Measurements from ENCODE around the gene YEATS2.
"Not testable (repeated sequence)": the region's sequence is repeated elsewhere in the genome, so short reads cannot be mapped to it uniquely, and the experiment has no call there.

YEATS2 gene

DNA sequence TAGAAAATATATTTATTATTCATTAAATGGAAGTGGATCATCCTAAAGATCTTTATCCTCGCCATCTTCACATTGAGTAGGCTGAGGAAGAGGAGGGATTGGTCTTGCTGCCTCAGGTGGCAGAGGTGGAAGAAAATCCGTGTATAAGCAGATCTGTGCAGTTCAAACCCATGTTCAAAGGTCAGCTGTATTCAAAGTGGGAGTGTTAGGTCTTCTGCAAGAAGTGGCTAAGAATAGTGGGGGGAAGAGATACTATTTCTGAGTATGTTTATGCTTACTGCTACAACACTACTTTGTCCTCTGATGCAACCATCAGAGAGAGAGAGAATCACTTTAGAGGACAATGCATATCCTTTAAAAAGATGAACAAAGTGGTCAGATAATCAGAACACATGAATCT is 39.5 kb downstream of the YEATS2 start:
- no peak for TF ChIP-seq ZFX (IDR thresholded peaks at IDR 0.05; ENCODE audit: borderline replicate concordance)
- TF ChIP-seq, protein P1, sequence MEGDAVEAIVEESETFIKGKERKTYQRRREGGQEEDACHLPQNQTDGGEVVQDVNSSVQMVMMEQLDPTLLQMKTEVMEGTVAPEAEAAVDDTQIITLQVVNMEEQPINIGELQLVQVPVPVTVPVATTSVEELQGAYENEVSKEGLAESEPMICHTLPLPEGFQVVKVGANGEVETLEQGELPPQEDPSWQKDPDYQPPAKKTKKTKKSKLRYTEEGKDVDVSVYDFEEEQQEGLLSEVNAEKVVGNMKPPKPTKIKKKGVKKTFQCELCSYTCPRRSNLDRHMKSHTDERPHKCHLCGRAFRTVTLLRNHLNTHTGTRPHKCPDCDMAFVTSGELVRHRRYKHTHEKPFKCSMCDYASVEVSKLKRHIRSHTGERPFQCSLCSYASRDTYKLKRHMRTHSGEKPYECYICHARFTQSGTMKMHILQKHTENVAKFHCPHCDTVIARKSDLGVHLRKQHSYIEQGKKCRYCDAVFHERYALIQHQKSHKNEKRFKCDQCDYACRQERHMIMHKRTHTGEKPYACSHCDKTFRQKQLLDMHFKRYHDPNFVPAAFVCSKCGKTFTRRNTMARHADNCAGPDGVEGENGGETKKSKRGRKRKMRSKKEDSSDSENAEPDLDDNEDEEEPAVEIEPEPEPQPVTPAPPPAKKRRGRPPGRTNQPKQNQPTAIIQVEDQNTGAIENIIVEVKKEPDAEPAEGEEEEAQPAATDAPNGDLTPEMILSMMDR (IDR thresholded peaks at IDR 0.05): no peak
- H3K27ac ChIP-seq: no peak overlapping the region; the same call in 1 of the 2 replicates

DNA sequence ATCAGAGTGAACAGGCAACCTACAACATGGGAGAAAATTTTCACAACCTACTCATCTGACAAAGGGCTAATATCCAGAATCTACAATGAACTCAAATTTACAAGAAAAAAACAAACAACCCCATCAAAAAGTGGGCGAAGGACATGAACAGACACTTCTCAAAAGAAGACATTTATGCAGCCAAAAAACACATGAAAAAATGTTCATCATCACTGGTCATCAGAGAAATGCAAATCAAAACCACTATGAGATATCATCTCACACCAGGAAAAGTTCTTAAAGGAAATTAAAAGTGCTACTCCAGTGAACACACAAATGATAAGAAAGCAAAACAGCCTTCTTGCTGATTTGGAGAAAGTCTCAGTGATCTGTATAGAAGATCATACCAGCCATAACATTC is 42.6 kb downstream of the YEATS2 start:
- H3K27ac ChIP-seq: not testable (repeated sequence)

DNA sequence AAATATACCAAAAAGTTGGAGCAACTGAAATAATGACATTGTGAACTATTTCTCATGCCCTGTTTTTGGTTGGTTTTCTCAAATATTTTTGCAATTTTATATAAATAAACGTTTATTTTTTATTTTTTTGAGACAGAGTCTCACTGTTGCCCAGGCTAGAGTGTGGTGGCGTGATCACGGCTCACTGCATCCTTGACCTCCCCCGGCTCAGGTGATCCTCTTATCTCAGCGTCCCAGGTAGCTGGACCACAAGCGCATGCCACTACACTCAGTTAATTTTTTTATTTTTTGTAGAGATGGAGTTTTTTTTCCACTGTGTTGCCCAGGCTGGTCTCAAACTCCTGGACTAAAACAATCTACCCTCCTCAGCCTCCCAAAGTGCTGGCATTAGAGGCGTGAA is 45.6 kb downstream of the YEATS2 start:
- no peak for TF ChIP-seq ZFX (IDR thresholded peaks at IDR 0.05; ENCODE audit: borderline replicate concordance)
- TF ChIP-seq, protein P1 (IDR thresholded peaks at IDR 0.05): no peak
- H3K27ac ChIP-seq: no peak overlapping the region

DNA sequence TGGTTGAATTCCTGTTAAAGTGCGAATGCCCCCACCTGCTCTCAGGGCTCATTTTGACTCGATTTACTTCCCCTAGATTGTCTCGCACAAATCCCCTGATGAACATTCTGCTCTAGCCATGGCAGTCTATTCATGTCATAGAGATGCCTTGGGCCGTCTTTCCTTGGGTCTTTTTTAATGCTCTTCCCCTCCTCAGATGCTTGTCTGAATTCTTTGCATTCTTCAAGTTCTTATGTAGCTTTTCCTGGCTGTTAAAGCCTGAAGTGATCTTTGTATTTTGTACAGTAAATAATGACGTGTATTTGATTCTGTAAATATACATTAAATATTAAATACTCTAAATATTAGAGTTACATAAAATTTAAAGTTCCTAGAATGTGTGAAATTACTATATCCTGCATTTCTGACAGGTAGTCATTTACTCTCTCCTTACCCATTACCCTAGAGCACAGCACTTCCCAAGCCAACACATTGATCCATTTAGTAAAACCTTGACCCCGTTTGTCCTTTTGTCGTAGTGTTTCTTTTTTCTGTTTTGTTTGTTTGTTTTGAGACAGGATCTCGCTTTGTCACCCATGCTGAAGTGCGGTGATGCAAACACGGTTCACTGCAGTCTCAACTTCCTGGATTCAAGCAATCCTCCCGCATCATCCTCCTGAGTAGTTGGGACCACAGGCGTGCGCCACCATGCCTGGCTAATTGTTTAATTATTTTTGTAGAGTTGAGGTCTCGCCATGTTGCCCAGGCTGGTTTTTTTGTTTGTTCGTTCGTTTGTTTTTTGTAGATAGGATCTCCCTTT is 47.9 kb downstream of the YEATS2 start:
- no peak for TF ChIP-seq ZFX (IDR thresholded peaks at IDR 0.05; ENCODE audit: borderline replicate concordance)
- TF ChIP-seq, protein P1 (IDR thresholded peaks at IDR 0.05): no peak
- no peak overlapping the region for H3K27ac ChIP-seq

DNA sequence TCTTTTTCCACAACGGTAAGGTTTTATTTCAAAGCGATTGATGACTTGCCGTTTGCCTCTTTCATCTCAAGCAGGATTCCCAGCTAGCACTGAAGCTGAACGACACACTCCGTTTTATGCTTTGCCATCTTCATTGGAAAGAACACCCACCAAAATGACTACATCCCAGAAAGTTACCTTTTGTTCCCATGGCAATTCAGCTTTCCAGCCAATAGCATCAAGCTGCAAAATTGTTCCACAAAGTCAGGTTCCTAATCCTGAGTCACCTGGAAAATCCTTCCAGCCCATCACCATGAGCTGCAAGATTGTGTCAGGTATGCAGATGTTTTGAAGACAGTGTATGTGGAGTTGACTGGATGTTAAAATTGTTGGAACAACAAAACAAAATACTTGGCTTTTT is 56.5 kb downstream of the YEATS2 start:
- TF ChIP-seq, protein P1 (IDR thresholded peaks at IDR 0.05): no peak
- no peak for TF ChIP-seq ZFX (IDR thresholded peaks at IDR 0.05; ENCODE audit: borderline replicate concordance)
- H3K27ac ChIP-seq: no peak overlapping the region

- TF ChIP-seq, protein P1 (IDR thresholded peaks at IDR 0.05): no peak
- no peak for TF ChIP-seq ZFX (IDR thresholded peaks at IDR 0.05; ENCODE audit: borderline replicate concordance)
- H3K27ac ChIP-seq: no peak overlapping the region
Measured at GRCh38 chr3:183762304-183762703, 64.7 kb downstream of the YEATS2 start.

DNA sequence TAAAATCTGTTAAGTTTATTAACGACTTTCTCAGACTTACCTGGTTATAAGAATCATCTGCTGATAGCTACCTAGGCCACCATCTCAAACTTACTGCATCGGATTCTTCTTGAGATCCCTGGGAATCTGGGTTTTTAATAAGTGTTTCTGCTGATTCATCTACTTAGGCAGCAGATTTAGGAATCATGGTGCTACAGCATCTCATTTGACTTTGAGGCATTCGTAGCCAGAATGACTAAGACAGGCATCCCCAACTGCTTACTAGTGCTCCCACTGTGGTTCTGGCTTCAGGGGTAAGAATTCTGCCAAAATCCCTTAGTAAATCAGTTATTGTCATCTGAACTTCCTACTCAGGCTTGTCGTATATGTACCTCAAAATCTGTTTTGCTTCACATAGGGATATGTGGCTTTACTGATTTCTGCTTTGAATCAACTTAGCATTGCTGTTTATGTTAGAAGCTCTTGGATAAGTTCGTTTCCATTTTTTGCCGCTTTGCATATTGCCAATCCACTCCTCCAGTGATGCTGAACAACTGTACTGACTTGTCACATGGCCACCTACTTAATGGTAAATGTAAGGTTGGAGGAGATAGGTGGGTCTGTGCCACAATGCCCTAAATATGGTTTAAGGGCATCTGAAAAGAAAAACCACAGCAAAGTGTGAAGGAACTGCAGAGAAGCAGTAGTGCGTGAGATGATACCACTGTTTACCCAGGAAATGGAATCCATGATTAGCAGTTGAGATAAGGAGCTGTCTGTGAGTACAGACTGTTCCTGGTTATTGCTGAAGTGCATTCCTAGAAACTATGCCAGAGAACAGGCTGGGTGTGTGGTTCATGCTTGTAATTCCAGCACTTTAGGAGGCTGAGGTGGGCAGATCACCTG is 67.5 kb downstream of the YEATS2 start:
- H3K27ac ChIP-seq: peak overlapping the region; percentile 57
- no peak for TF ChIP-seq ZFX (IDR thresholded peaks at IDR 0.05; ENCODE audit: borderline replicate concordance)
- TF ChIP-seq, protein P1 (IDR thresholded peaks at IDR 0.05): no peak

All from 22Rv1 (cell line).